Measurements from ENCODE around the gene SYP. TPM values are rescaled to one million over a fixed set of nuclear protein-coding genes. Genes with fewer than 3 reads are reported as not detected.

SYP gene
- polyA plus RNA-seq, 1 of the 3 experiments (the other 2 are of a cell fraction): 0.76 TPM

DNA sequence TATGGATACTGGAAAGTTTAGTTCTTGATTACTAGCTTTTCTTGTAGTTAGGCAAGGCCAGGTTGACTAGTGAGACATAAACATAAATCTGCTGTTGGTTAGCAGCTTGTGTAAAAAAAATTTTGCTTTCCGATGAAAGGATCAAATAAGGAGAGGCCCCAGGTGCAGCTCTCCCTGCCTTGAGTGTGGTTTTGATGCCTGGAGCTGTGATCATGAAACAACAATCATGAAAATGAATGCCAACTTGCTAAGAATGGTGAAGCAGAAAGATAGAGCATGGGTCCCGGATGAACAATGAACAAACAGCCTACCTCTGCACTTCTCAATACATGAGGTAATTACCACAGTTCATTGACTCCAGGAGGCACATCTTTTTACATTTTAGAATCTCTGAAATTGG lies 14.4 kb upstream of the SYP start:
- Histone ChIP-seq H3K9ac (no peak overlapping the region), H3K9me3 (no peaks in the 10 kb centered on the region), H3F3A (replicated peaks; ENCODE audit: insufficient read depth) (no peaks in the 10 kb centered on the region), H3K27ac (ENCODE audit: low read depth in 2 of 2, low read length in 1 of 2) (no peak overlapping the region), H2AFZ (ENCODE audit: low read depth) (no peak overlapping the region), H4K20me1 (ENCODE audit: insufficient read depth) (no peaks in the 10 kb centered on the region), H3K9me2 (no peaks in the 10 kb centered on the region), H3K27me3 (ENCODE audit: insufficient read depth) (peaks cover 18% of the 10 kb centered on the region; the same call in 1 of the 2 replicates), H3K4me3 (ENCODE audit: low read depth in 2 of 2, low read length in 1 of 2) (no peak overlapping the region), H3K4me2 (no peak overlapping the region), H3K79me2 (ENCODE audit: insufficient read depth) (no peaks in the 10 kb centered on the region), H3K4me1 (ENCODE audit: control insufficient read depth in 1 of 2, insufficient read depth in 2 of 2, low read depth in 1 of 2, low read length in 1 of 2) (no peaks in the 10 kb centered on the region), H3K36me3 (replicated peaks in 1 of 2; ENCODE audit: control insufficient read depth in 1 of 2, insufficient read depth in 2 of 2, low read length in 1 of 2) (no peaks in the 10 kb centered on the region)
- CTCF ChIA-PET: no interaction called here
- 25% methylated on average over 2 of the region's 2 CpGs for WGBS (ENCODE audit: low lambda C conversion rate)
- no peak for DNase-seq
- POLR2A ChIA-PET: no interaction called here
- TF ChIP-seq FOXM1 (IDR thresholded peaks at IDR 0.05; ENCODE audit: low read depth) (no peak), TEAD4 (IDR thresholded peaks at IDR 0.05; ENCODE audit: borderline replicate concordance, insufficient read depth) (no peak), CHD2 (IDR thresholded peaks at IDR 0.05; ENCODE audit: low read length, partially characterized antibody) (no peak), POLR2AphosphoS5 (IDR thresholded peaks at IDR 0.05; ENCODE audit: low read depth, low read length) (no peak), TCF12 (IDR thresholded peaks at IDR 0.05) (no peak), FOXJ3 (CRISPR knock-in tag; IDR thresholded peaks at IDR 0.05) (no peak), MEF2A (IDR thresholded peaks at IDR 0.05; ENCODE audit: borderline replicate concordance, low read depth) (no peak), EZH2phosphoT487 (IDR thresholded peaks at IDR 0.05; ENCODE audit: borderline replicate concordance, low read depth) (no peak), NRF1 (IDR thresholded peaks at IDR 0.05; ENCODE audit: low read depth, low read length) (no peak), SMC3 (IDR thresholded peaks at IDR 0.05; ENCODE audit: low read depth, low read length) (no peak), RAD21 (IDR thresholded peaks at IDR 0.05; ENCODE audit: low read length) (no peak), MXI1 (IDR thresholded peaks at IDR 0.05; ENCODE audit: low read depth, low read length) (no peak), JUND (IDR thresholded peaks at IDR 0.05) (no peak)
- TF ChIP-seq, protein P1, sequence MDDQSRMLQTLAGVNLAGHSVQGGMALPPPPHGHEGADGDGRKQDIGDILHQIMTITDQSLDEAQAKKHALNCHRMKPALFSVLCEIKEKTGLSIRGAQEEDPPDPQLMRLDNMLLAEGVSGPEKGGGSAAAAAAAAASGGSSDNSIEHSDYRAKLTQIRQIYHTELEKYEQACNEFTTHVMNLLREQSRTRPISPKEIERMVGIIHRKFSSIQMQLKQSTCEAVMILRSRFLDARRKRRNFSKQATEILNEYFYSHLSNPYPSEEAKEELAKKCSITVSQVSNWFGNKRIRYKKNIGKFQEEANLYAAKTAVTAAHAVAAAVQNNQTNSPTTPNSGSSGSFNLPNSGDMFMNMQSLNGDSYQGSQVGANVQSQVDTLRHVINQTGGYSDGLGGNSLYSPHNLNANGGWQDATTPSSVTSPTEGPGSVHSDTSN (IDR thresholded peaks at IDR 0.05): no peak

DNA sequence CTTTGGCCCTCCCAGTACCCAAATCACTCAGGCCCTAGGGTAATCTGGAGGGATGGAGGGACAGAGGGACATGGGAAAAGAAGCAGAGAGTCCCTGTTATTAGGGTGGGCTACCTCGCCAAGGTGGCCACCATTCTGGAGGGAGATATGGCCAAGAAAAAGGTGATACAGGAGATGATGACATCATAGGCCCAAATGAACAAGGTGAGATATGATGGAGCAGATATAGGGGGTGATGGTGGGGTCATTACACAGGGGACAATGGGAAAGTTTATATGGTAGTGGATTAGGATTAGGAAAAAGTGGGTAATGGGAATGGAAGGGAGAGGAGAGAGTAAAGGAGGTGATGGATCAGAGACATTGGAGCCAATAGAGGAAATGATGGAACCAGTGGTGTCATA lies 12.9 kb upstream of the SYP start:
- H4K20me1 ChIP-seq (ENCODE audit: insufficient read depth): no peaks in the 10 kb centered on the region
- H3F3A ChIP-seq (replicated peaks; ENCODE audit: insufficient read depth): no peaks in the 10 kb centered on the region
- 0% methylated on average over 1 of the region's 1 CpG for WGBS (ENCODE audit: low lambda C conversion rate)
- H3K27ac ChIP-seq (ENCODE audit: low read depth in 2 of 2, low read length in 1 of 2): no peak overlapping the region
- ChIA-PET POLR2A (no interaction called here), CTCF (no interaction called here)
- no peaks in the 10 kb centered on the region for H3K36me3 ChIP-seq (replicated peaks in 1 of 2; ENCODE audit: control insufficient read depth in 1 of 2, insufficient read depth in 2 of 2, low read length in 1 of 2)
- no peaks in the 10 kb centered on the region for H3K4me1 ChIP-seq (ENCODE audit: control insufficient read depth in 1 of 2, insufficient read depth in 2 of 2, low read depth in 1 of 2, low read length in 1 of 2)
- H2AFZ ChIP-seq (ENCODE audit: low read depth): no peak overlapping the region
- H3K4me3 ChIP-seq (ENCODE audit: low read depth in 2 of 2, low read length in 1 of 2): no peak overlapping the region
- H3K4me2 ChIP-seq: no peak overlapping the region
- H3K79me2 ChIP-seq (ENCODE audit: insufficient read depth): no peaks in the 10 kb centered on the region
- H3K9me2 ChIP-seq: no peaks in the 10 kb centered on the region
- no peaks in the 10 kb centered on the region for H3K9me3 ChIP-seq
- peaks cover 24% of the 10 kb centered on the region; the same call in 1 of the 2 replicates for H3K27me3 ChIP-seq (ENCODE audit: insufficient read depth)
- TF ChIP-seq EP300 (IDR thresholded peaks at IDR 0.05; ENCODE audit: borderline replicate concordance in 1 of 2, low read depth in 1 of 2, low read length in 1 of 2) (no peak), RXRA (IDR thresholded peaks at IDR 0.05; ENCODE audit: borderline replicate concordance, low read depth) (no peak), ELF1 (IDR thresholded peaks at IDR 0.05) (no peak), NFIC (IDR thresholded peaks at IDR 0.05; ENCODE audit: borderline replicate concordance) (no peak), TAF1 (IDR thresholded peaks at IDR 0.05; ENCODE audit: borderline replicate concordance, low read depth, low read length) (no peak), SMC3 (IDR thresholded peaks at IDR 0.05; ENCODE audit: low read depth, low read length) (no peak), MXI1 (IDR thresholded peaks at IDR 0.05; ENCODE audit: low read depth, low read length) (no peak), NRF1 (IDR thresholded peaks at IDR 0.05; ENCODE audit: low read depth, low read length) (no peak), CHD2 (IDR thresholded peaks at IDR 0.05; ENCODE audit: low read length, partially characterized antibody) (no peak)
- TF ChIP-seq, protein P2, sequence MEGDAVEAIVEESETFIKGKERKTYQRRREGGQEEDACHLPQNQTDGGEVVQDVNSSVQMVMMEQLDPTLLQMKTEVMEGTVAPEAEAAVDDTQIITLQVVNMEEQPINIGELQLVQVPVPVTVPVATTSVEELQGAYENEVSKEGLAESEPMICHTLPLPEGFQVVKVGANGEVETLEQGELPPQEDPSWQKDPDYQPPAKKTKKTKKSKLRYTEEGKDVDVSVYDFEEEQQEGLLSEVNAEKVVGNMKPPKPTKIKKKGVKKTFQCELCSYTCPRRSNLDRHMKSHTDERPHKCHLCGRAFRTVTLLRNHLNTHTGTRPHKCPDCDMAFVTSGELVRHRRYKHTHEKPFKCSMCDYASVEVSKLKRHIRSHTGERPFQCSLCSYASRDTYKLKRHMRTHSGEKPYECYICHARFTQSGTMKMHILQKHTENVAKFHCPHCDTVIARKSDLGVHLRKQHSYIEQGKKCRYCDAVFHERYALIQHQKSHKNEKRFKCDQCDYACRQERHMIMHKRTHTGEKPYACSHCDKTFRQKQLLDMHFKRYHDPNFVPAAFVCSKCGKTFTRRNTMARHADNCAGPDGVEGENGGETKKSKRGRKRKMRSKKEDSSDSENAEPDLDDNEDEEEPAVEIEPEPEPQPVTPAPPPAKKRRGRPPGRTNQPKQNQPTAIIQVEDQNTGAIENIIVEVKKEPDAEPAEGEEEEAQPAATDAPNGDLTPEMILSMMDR (IDR thresholded peaks at IDR 0.05): no peak
- DNase-seq: no peak
- H3K9ac ChIP-seq: no peak overlapping the region

Data from SK-N-SH (cell line).